Progenitor cell of endocrine pancreas (in vitro differentiated cells): ENCODE results near the gene ZNF396. TPM values are rescaled to one million over a fixed set of nuclear protein-coding genes. Genes with fewer than 3 reads are reported as not detected.

Source experiments
- DNase-seq: peaks from one replicate; pipeline ENCODE4 v3.0.0; 2021; ENCODE audit warnings: low spot score; ENCODE audit not compliant: unreplicated experiment
- H3K27ac Mint-ChIP-seq: 2 replicates; pipeline ENCODE4 v1.8.0; 2021; ENCODE audit warnings: mild to moderate bottlenecking, moderate library complexity, mixed read lengths
- H3K27me3 Mint-ChIP-seq: 2 replicates; pipeline ENCODE4 v1.8.0; 2021; ENCODE audit warnings: mixed read lengths
- H3K36me3 Mint-ChIP-seq: 2 replicates; pipeline ENCODE4 v1.8.0; 2022; ENCODE audit warnings: mixed read lengths; ENCODE audit not compliant: insufficient read depth
- H3K4me1 Mint-ChIP-seq: 2 replicates; pipeline ENCODE4 v1.8.0; 2021; ENCODE audit warnings: low read depth, mixed read lengths
- H3K4me3 Mint-ChIP-seq: 2 replicates; pipeline ENCODE4 v1.8.0; 2021; ENCODE audit warnings: low read depth, mild to moderate bottlenecking, moderate library complexity, mixed read lengths
- H3K9me3 Mint-ChIP-seq: 2 replicates; pipeline ENCODE4 v1.8.0; 2021; ENCODE audit warnings: low read depth, mixed read lengths
- CTCF ChIP-seq: fragments of 200-600 bp; sonication (generic); IDR thresholded peaks from one replicate; pipeline ENCODE4 v1.5.0; 2021; ENCODE audit warnings: antibody characterized with exemption, mild to moderate bottlenecking; ENCODE audit not compliant: unreplicated experiment
- total RNA-seq: library from RNA; stranded (reverse); gene quantifications from 2 replicates; pipeline ENCODE4 v1.2.1, GENCODE V29; 2021

The ZNF396 gene
- total RNA-seq, 1 donor from 2014 or later = 4.5 TPM

- DNase-seq = peak; percentile 30
- peaks cover 5% of the 10 kb centered on the region for H3K4me1 Mint-ChIP-seq
- peaks cover 4% of the 10 kb centered on the region for H3K9me3 Mint-ChIP-seq
- no peaks in the 10 kb centered on the region for H3K36me3 Mint-ChIP-seq
- no peak overlapping the region for H3K4me3 Mint-ChIP-seq
- peaks cover 17% of the 10 kb centered on the region for H3K27me3 Mint-ChIP-seq
- H3K27ac Mint-ChIP-seq = no peak overlapping the region
- TF ChIP-seq CTCF = peak; percentile 91
Observed at GRCh38 chr18:35386600-35387100, 9.5 kb upstream of the ZNF396 start.

DNA sequence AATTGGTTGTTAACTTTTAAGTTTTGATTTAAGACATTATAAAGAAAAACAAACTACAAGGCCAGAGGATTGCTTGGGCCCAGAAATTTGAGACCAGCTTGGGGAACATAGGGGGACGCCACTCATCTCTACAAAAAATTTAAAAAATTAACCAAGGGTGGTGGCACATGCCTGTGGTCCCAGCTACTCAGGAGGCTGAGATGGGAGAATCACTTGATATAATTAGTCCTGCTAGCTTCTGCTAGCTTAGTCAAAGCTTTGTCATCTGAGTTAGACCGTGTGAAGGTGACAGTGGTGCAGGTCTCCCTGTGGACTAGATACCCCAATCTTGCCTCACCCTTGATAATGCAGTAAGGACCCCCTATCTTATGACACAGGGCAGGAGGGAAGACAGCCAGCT lies 6.0 kb upstream of the ZNF396 start:
- no peak for DNase-seq
- no peak for TF ChIP-seq CTCF
- H3K27ac Mint-ChIP-seq = no peak overlapping the region
- peaks cover 7% of the 10 kb centered on the region for H3K4me1 Mint-ChIP-seq
- H3K9me3 Mint-ChIP-seq = peaks cover 9% of the 10 kb centered on the region
- H3K4me3 Mint-ChIP-seq = no peak overlapping the region
- peaks cover 24% of the 10 kb centered on the region for H3K27me3 Mint-ChIP-seq
- no peaks in the 10 kb centered on the region for H3K36me3 Mint-ChIP-seq

- Mint-ChIP-seq H3K27ac (no peak overlapping the region), H3K9me3 (peaks cover 9% of the 10 kb centered on the region), H3K36me3 (no peaks in the 10 kb centered on the region), H3K27me3 (peaks cover 18% of the 10 kb centered on the region), H3K4me1 (peaks cover 14% of the 10 kb centered on the region), H3K4me3 (no peak overlapping the region)
- no peak for DNase-seq
- no peak for TF ChIP-seq CTCF
Observed at GRCh38 chr18:35379421-35379820, 2.3 kb upstream of the ZNF396 start.

DNA sequence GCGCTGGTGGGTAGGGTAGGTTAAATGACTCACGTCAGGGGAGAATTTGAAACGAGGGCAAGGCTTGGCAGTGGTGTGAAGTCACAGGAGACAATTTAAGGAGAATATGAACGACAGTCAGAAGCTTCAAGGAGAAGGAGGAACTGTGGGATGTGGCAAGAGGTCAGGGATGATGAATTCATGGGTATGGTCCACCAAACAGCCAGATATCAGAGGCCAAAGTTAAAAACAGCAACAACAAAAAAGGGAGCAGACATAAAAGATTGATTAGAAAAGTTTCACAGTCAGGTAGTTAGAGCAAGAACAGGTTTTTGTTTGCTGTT lies 1.4 kb upstream of the ZNF396 start:
- Mint-ChIP-seq H3K9me3 (peaks cover 9% of the 10 kb centered on the region), H3K36me3 (peaks cover 1% of the 10 kb centered on the region), H3K27me3 (peaks cover 16% of the 10 kb centered on the region), H3K4me3 (peak overlapping the region; percentile 7), H3K4me1 (peaks cover 10% of the 10 kb centered on the region), H3K27ac (no peak overlapping the region)
- no peak for TF ChIP-seq CTCF
- no peak for DNase-seq

DNA sequence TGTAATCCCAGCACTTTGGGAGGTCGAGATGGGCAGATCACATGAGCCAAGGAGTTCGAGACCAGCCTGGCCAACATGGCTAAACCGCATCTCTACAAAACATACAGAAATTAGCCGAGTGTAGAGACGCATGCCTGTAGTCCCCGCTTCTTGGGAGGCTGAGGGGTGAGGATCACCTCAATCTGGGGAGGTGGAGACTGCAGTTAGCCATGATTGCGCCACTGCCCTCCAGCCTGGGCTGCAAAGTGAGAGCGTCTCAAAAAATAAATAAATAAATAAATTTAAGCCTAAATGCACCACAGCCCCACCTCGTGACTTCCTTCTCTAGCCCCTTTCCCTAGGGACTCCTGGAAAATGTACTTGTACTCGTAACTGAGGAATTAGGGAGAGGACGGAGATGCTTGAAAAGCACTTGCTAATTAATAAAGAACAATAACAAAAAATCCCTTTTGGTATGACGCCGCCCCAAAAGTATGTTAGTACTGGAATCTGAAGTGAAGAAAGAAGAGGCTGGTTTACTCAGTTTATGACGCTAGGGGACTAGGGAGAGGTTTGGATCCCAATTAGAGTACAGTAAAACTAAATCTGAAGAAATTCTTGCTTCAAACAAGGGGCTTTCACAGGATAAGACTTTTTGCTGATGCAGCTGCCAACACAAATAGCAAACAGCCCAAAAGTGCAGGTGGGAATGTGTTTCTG lies 887 bp upstream of the ZNF396 start:
- TF ChIP-seq CTCF = no peak
- Mint-ChIP-seq H3K27ac (no peak overlapping the region), H3K9me3 (peaks cover 9% of the 10 kb centered on the region)

More for the DNA sequence above, 887 bp upstream of the ZNF396 start:
- DNase-seq = no peak
- H3K4me1 Mint-ChIP-seq = peaks cover 9% of the 10 kb centered on the region
- peak overlapping the region; percentile 79 for H3K4me3 Mint-ChIP-seq
- peaks cover 1% of the 10 kb centered on the region for H3K36me3 Mint-ChIP-seq
- H3K27me3 Mint-ChIP-seq = peaks cover 16% of the 10 kb centered on the region
